Measurements from ENCODE around the gene RILPL2. TPM values are rescaled to one million over a fixed set of nuclear protein-coding genes. Genes with fewer than 3 reads are reported as not detected.
"Not testable (repeated sequence)": the region's sequence is repeated elsewhere in the genome, so short reads cannot be mapped to it uniquely, and the experiment has no call there.

Gene RILPL2
- total RNA-seq, 1 experiment from 2014 or later, result 2.0 TPM

- DNase-seq (ENCODE audit: low spot score), result no peak
These were observed 31.9 kb downstream of the RILPL2 start for GRCh38 chr12:123404581-123404980.

DNA sequence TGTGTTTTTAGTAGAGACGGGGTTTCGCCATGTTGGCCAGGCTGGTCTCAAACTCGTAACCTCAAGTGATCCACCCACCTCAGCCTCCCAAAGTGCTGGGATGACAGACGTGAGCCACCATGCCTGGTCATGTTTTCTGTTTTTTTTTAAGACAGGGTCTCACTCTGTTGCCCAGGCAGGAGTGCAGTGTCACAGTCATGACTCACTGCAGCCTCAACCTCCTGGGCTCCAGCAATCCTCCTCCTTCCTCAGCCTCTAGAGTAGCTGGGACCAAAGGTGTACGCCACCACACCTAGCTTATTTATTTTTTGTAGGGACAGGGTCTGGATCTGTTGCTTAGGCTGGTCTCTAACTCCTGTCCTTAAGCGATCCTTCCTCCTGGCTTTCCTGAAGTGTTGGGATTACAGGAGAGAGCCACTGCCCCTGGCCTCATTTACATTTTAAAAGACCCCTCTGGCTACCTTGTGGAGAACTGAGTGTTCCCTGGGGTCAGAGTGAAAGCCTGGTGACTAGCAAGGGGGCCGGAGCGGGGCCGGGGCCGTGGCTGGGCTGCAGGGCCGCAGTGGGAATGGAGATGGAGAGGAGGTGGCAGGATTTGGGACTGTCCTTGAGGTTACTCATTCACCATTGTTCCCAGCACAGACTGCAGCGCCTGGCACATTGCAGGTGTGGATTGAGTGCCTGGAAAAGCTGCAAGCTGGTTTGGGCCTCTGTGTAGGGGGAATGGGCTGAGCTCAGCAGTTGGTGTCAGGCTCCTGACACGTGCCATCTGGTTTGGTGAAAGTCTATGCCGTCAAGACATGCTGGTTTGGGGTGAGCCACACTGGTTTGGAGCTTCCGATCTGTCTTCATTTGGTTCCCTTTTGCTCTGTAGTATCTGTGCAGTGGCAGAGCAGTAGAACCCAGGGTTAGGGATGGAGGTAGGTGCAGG lies 34.5 kb downstream of the RILPL2 start:
- no peak for DNase-seq (ENCODE audit: low spot score)

DNA sequence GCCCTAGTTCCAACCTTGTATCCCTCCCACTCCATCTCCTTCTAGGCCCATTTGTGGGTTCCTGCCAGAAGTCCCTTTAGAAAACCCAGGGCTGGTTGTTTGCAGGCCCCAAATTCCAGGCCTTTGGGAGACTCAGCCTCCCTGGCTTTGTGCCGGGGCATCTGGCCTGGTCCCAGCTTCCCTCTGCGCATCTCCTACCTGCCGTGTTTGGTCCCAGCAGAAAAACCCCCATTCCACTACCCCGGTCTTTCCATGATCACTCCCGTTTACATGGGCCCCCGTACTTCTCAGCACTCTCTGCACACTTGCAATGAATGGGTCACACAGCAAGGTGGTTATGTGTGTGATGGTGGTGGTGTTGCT lies 37.2 kb downstream of the RILPL2 start:
- no peak for DNase-seq (ENCODE audit: low spot score)

- no peak for DNase-seq (ENCODE audit: low spot score)
These were observed 37.8 kb downstream of the RILPL2 start for GRCh38 chr12:123398550-123399254.

DNA sequence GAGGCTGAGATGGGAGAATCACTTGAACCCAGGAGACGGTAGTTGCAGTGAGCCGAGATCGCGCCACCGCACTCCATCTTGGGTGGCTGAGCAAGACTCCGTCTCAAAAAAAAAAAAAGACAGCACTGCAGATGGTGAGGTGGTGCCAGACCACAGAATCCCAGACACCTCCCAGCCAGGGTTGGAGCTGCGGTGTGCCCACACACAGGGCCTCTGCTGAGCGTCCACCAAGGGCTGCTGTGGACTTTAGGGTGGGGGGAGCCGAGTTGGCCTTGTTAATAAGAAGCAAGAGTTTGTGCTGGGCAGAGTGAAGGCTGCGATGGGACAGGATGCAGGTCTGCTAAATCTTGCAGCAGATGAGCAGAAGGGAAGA lies 38.3 kb downstream of the RILPL2 start:
- no peak for DNase-seq (ENCODE audit: low spot score)

- no peak for DNase-seq (ENCODE audit: low spot score)
These were observed 39.1 kb downstream of the RILPL2 start for GRCh38 chr12:123397400-123397799.

GRCh38 chr12:123396954-123397353 lies 39.5 kb downstream of the RILPL2 start:
- DNase-seq (ENCODE audit: low spot score), result no peak

- no peak for DNase-seq (ENCODE audit: low spot score)
These were observed 39.9 kb downstream of the RILPL2 start for GRCh38 chr12:123396543-123396942.

DNA sequence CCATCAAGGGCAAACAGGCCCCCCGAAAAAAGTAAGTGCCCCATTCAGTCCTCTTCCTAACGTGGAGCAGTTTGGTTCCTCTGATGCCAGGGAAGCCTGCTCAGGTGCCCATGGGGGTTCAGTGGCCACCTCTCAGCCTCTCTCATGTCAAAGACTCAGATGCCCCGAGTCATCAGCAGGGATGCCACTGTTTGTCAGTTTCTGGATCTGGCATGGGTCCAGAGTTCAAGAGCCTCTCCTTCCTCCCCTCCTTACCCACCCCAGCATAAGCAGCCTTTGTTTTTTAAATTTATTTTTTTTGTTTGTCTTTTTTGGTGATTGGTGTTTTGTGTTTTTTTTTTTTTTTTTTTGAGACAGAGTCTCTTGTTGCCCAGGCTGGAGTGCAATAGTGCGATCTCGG lies 41.2 kb downstream of the RILPL2 start:
- no peak for DNase-seq (ENCODE audit: low spot score)

- no peak for DNase-seq (ENCODE audit: low spot score)
These were observed 42.7 kb downstream of the RILPL2 start for GRCh38 chr12:123393747-123394146.

- no peak for DNase-seq (ENCODE audit: low spot score)
These were observed 44.7 kb downstream of the RILPL2 start for GRCh38 chr12:123391546-123392343.

GRCh38 chr12:123390498-123391426 lies 45.7 kb downstream of the RILPL2 start:
- DNase-seq (ENCODE audit: low spot score), result no peak

GRCh38 chr12:123389560-123390351 lies 46.7 kb downstream of the RILPL2 start:
- peak; percentile 61 for DNase-seq (ENCODE audit: low spot score)

GRCh38 chr12:123388951-123389559 lies 47.4 kb downstream of the RILPL2 start:
- DNase-seq (ENCODE audit: low spot score), result no peak

DNA sequence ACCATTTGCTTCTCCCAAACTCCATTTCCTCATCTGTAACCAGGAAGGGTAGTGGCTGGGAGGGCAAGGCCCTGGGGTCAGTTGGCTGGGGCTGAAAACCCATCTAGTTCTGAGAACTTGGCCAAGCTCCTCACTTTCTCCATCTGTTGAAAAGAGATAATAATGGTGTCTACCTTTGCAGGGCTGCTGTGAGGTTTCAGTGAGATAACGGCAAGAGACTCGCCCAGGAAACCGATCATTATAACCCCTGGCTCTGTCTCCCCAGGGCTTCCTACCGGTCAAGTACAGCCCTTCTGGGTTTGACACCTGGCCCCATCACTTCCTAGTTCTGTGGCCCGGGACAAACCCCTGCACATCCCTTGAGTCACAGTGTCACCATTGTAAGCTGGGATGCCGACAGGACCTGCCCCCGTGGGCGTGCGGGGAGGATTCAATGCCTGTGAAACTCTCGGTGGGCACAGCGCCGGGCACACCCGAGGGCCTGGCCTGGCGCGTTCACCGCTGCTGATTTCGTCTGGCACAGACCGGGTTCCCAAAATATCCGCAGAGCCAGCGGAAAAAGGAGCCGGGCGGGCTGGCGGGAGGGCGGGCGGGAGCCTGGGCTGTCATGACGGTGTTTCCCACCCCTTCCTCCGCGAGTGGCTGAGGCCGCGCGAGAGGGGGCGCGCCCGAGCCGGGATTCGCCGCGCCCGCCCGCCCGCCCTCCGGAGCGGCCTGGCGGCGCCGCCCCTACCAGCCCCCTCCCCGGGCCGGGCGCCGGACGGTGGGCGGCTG lies 48.1 kb downstream of the RILPL2 start:
- DNase-seq (ENCODE audit: low spot score), result peak; percentile 60

- DNase-seq (ENCODE audit: low spot score), result no peak
These were observed 48.8 kb downstream of the RILPL2 start for GRCh38 chr12:123387508-123388176.

DNA sequence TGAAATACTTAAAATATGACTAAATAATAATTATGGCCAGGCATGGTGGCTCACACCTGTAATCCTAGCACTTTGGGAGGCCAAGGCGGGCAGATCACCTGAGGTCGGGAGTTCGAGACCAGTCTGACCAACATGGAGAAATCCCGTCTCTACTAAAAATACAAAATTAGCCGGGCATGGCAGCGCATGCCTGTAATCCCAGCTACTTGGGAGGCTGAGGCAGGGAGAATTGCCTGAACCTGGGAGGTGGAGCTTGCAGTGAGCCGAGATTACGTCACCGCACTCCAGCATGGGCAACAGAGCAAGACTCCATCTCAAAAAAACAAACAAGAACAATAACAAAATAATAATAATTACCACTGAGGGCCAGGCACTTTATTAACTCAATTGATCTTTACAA lies 50.9 kb downstream of the RILPL2 start:
- not testable (repeated sequence) for DNase-seq (ENCODE audit: low spot score)

DNA sequence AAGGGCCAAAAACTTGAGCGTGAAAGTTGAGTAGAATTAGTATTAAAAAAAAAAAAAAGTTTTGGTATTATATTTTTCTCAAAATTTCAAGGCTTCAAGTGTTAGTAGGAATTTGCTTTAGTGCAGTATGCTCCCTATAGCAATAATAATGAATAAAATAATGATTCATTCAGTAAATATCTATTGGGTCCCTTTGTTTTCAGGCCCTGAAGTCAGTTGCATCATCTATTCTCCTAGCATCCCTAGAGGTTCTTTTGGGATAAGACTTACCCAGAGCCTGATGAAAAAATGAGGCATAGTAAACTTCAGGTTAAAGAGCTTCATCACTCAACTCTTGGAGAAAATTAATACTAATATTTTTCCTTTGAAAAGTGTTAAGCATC lies 51.5 kb downstream of the RILPL2 start:
- DNase-seq (ENCODE audit: low spot score), result peak; percentile 12
